ENCODE data around the gene MTOR.

DNA sequence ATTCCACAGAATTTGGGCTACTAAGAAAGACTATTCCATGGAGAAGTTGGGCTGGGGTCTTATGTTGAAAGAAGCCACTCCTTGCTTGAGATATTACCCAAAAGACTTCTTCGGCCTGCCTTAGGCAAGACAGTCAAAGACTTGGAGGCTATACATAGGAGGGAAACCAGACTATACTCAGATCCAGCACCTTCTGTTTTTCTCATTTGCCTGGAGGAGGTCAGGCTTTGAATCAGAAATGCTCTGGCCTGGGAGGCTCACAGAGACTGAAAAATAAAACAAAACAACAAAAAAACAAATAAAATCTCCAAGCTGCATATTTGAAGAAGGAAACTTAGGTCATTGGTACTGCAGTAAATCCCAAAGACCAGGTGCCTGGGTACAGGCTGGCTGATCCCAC, 124.3 kb downstream of the MTOR start:
- no peak for TF ChIP-seq POLR2AphosphoS5 (IDR thresholded peaks at IDR 0.05; ENCODE audit: low read depth, low read length)
- TF ChIP-seq, protein P1, sequence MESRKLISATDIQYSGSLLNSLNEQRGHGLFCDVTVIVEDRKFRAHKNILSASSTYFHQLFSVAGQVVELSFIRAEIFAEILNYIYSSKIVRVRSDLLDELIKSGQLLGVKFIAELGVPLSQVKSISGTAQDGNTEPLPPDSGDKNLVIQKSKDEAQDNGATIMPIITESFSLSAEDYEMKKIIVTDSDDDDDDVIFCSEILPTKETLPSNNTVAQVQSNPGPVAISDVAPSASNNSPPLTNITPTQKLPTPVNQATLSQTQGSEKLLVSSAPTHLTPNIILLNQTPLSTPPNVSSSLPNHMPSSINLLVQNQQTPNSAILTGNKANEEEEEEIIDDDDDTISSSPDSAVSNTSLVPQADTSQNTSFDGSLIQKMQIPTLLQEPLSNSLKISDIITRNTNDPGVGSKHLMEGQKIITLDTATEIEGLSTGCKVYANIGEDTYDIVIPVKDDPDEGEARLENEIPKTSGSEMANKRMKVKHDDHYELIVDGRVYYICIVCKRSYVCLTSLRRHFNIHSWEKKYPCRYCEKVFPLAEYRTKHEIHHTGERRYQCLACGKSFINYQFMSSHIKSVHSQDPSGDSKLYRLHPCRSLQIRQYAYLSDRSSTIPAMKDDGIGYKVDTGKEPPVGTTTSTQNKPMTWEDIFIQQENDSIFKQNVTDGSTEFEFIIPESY (IDR thresholded peaks at IDR 0.05; ENCODE audit: borderline replicate concordance, low read depth), result no peak
